CD4-positive, alpha-beta T cell treated with Interleukin-17A for 1 hour (primary cell): Measurements from ENCODE around the gene SNX25.
A peak's percentile ranks its signal among the peaks of the same experiment; 100 is the strongest.

Source experiments
- DNase-seq: peaks from one replicate; pipeline ENCODE4 v3.0.0-alpha.2; 2020

The SNX25 gene

GRCh38 chr4:185384930-185385331, 175.5 kb downstream of the SNX25 start:
- no peak for DNase-seq

- no peak for DNase-seq
Measured at GRCh38 chr4:185387957-185388356, 178.6 kb downstream of the SNX25 start.

GRCh38 chr4:185390941-185391340, 181.5 kb downstream of the SNX25 start:
- no peak for DNase-seq

GRCh38 chr4:185392156-185392555, 182.8 kb downstream of the SNX25 start:
- DNase-seq = no peak

GRCh38 chr4:185394568-185395237, 185.3 kb downstream of the SNX25 start:
- peak; percentile 23 for DNase-seq

GRCh38 chr4:185395238-185395955, 186.0 kb downstream of the SNX25 start, which contains the start of gene LRP2BP:
TSS of gene LRP2BP (minus strand) at chr4:185395924. CDS start at chr4:185378186, 17,738 bp downstream.
- peak; percentile 50 for DNase-seq

- DNase-seq = peak; percentile 97
Measured at GRCh38 chr4:185395956-185396723, 186.7 kb downstream of the SNX25 start.

- DNase-seq = no peak
Measured at GRCh38 chr4:185396724-185397385, 187.5 kb downstream of the SNX25 start, which contains the start of gene ANKRD37. TSS of gene ANKRD37 (plus strand) at chr4:185396841. CDS start at chr4:185396924, 83 bp downstream.

- DNase-seq = no peak
Measured at GRCh38 chr4:185398618-185399017, 189.2 kb downstream of the SNX25 start.

- no peak for DNase-seq
Measured at GRCh38 chr4:185399466-185399865, 190.1 kb downstream of the SNX25 start.

GRCh38 chr4:185404031-185404430, 194.6 kb downstream of the SNX25 start:
- DNase-seq = no peak

GRCh38 chr4:185405296-185405999, 196.1 kb downstream of the SNX25 start:
- no peak for DNase-seq

GRCh38 chr4:185408432-185408831, 199.0 kb downstream of the SNX25 start:
- no peak for DNase-seq

GRCh38 chr4:185411849-185412248, 202.5 kb downstream of the SNX25 start:
- no peak for DNase-seq

GRCh38 chr4:185412412-185412811, 203.0 kb downstream of the SNX25 start:
- no peak for DNase-seq
